HG03378 (cell line): ENCODE data around the gene MICAL3.

ENCODE experiments used
- ATAC-seq: cut with Tn5 transposase; IDR thresholded peaks from one replicate; pipeline ENCODE4 v1.9.1; 2021; ENCODE audit warnings: mild to moderate bottlenecking, moderate library complexity; ENCODE audit not compliant: unreplicated experiment

Gene MICAL3

DNA sequence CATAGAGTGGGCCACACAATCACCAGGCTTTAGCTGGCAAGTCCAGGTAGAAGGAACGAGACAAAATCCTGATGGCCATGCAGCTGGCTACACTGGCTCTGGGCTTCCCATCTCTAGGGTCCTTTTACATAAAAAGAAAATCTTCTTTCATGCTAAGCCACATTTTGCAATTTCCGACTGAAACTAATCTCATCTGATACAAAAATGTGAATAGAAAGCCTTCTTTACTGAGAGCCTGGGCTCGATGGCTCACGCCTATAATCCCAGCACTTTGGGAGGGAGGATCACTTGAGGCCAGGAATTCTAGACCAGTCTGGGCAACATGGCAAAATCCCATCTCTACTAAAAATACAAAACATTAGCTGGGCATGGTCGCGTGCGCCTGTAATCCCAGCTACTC, 67.2 kb downstream of the MICAL3 start:
- ATAC-seq = no peak

- no peak for ATAC-seq
Observed at GRCh38 chr22:17956630-17957029, 67.7 kb downstream of the MICAL3 start.

DNA sequence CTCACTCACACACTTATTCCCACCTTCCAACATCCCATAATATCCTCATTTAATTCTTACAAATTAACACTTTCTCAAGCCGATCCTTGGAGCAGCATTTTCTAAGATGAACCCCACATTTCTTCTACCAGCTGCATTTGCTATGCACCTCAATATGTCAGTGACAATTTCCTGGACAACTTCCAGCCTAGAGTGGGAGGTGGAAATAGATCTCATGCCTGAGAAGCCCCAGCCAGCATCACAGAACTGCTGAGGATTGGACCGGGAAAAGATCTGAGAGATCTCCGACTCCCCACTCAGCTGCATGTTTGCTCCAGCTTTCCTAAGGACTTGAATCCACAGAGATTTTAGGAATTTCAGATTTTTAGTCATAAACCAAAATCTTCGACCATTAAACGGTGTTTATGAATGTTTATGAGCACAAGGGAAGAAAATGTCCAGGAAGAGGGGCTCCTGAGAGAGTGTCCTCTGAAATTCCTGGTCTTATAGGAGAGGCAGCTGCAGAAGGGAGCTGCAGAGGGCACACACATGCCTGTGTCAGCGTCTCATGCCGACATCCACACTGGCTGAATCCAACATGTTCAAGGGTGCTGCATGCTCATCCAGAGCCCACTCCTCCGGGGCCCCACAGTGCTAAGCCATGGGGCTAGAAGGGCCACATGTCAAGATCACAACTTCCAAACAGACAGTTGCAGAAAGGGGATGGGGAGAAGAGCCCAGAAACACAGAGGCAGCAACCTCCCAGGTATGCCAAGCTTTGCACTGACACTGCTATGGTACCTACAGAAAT, 68.6 kb downstream of the MICAL3 start:
- ATAC-seq = no peak

GRCh38 chr22:17954860-17955587, 69.3 kb downstream of the MICAL3 start:
- no peak for ATAC-seq

GRCh38 chr22:17954200-17954859, 70.0 kb downstream of the MICAL3 start:
- no peak for ATAC-seq

GRCh38 chr22:17953147-17953546, 71.2 kb downstream of the MICAL3 start:
- no peak for ATAC-seq

DNA sequence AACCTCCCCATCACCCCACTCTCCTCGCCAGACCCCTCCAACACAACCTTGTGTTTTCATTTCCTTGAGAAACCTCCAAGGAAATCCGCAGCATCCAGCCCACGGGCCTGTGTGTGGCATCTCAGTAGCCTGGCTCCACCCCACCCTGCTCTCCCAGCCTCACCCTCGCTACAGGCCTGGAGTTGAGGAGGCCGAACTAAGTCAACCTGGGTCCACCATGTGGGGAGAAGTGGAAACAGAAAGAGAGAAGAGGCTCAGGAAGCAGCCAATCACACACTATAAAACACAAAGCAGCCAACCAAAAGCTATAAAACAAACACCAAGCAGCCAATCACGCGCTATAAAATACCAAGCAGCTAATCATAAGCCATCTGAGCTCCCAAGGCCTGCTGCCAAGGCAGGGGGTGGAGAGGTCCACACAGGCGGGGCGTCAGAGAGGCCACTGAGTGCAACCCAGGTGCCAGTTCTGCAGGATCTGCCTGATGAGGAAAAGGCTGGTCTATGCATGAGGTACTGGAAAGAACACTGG, 72.0 kb downstream of the MICAL3 start:
- no peak for ATAC-seq

- ATAC-seq = no peak
Observed at GRCh38 chr22:17951315-17951714, 73.0 kb downstream of the MICAL3 start.

DNA sequence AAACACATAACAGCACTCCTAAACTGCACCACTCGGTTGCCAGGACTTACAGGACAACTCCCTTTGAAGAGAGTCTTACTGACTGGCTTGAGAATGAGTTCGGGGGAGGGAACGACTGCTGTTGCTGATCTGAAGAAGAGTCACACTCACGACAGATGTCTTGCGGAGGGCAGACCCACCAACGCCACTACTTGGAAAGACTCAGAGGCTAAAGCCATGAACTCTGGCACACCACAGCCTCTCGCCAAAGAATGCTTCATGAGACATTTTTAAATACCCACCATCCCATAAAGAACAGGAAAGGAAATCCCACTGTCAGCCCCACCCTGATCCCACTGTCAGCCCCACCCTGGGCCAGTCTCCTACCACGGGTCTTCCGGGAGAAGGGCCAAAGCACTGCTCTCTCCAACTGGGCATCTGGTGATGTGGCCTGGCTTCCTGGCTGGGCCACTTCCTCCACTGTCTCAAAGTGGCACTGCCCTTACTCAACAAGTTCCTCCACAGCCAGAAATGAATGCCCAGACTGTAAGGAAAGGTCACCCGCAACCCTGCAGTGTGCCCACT, 73.6 kb downstream of the MICAL3 start:
- no peak for ATAC-seq

- ATAC-seq = no peak
Observed at GRCh38 chr22:17949642-17950473, 74.5 kb downstream of the MICAL3 start.

DNA sequence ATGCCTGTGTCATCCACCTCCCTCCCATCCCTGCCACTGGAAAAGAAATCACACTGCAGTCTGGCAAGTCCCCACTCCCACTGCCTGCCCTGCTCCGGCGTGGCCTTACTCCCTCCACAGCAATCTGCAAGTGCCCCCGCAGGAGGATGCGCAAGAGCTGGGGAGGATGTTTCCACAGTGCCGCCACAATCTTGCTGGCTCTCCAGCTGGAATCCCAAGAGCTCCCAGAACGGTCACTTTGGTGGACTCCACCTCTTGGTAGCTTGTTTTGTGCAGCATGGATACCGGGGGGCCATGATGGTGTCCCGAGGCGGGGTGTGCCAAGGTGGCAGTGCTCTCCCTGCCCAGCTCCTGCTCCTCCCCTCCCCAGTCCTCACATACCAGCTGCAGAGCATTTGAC, 76.3 kb downstream of the MICAL3 start:
- ATAC-seq = no peak

DNA sequence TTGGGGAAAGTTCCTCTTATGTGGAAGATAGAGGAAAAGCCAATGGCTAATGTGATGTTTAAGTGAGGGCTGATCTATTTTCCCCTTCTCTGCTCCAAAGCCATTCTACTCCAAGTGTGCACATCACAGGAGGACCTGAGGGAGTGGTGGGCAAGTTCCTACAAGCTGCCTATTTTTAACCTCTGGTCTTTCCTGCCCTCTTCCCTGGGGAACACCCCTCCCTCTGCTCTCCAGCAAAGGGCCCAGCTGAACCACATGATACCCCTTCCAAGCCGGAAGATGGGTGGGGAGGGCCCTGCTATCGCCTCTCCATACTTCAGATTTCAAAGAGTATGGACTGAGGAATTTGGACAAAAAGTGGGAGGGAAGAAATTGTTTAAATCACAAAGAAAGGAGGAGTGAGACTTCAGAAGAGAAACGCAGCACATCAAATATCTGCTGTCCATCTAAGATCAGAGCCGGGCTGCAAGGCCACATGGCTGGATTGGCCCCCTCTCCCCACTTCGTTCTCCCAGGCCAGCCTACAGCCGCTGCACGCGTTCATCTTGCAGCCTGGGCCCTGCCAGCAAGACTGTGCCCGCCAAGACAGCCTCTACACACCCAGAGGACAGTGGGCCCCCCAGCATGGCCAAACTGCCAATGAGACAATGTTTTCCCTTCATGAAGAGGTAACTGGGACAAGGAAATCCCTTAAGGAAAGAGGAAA, 77.5 kb downstream of the MICAL3 start:
- no peak for ATAC-seq

- no peak for ATAC-seq
Observed at GRCh38 chr22:17945888-17946648, 78.3 kb downstream of the MICAL3 start.

GRCh38 chr22:17945156-17945887, 79.0 kb downstream of the MICAL3 start:
- no peak for ATAC-seq

- no peak for ATAC-seq
Observed at GRCh38 chr22:17944256-17944655, 80.1 kb downstream of the MICAL3 start.

- no peak for ATAC-seq
Observed at GRCh38 chr22:17943533-17944249, 80.7 kb downstream of the MICAL3 start.

DNA sequence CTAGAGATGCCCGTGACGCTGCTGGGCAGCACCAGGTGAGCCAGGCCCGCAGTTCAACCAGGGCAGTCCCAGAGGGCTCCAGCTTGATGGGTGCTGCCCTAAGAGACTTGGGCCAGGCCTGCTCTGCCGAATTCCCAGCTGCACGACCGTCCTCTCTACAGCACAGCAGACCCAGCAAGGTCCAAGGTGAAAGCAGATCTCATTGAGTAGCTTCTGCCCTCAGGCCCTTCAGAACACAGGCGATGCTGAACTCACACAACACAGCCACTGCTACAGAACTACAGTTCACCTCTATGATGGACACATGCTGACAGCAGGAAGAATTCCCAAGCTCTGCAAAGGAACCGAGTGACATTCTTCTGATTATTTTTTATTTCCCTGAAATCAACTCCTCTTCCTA, 81.6 kb downstream of the MICAL3 start:
- no peak for ATAC-seq
